ENCODE data around the gene CFAP58. TPM values are rescaled to one million over a fixed set of nuclear protein-coding genes. Genes with fewer than 3 reads are reported as not detected.
A peak's percentile ranks its signal among the peaks of the same experiment; 100 is the strongest.

CFAP58 gene
- total RNA-seq, 4 donors from 2014 or later, result 0.20 to 0.21 TPM; not detected in 2

DNA sequence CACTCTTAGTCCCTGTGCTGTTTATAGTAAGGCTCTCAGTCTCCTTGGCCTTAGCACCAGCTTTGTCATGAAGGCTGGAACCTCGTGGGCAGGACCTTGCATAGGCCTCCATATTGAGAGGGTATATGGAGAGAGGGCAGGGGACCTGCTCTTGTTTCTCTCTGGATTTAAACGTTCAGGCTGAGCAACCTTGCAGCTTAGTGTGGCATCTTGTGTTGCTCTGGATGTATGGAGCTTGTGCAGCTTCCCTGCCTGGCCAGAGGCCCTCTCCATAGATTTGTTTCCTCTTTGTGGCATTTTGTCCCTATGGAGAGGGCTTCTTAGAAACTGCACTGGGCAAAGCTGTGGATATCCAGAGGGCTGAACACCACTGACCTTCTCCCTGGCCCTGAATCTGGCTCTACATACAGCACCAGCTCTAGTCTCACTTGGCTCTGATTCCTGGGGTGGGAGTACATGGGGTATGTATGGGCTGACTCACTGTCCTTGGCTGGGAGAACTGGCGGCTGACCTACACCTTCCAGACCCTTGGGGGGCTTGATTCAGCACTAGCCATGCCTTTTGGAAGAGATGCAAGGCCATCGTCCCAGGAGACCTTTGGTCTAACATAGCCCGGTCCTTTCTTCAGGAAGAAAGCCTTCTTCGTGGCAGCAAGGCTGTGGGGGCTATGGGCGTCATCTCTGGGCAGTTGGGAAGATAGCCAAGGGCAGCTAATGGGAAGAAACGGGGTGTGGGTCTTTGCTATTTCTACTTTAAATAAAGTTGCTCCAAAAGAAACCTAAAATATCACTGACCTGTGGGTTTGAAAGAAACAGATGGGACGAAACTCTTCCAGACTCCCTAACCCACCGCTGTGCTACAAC, 45.8 kb upstream of the CFAP58 start:
- Histone ChIP-seq H3K4me3 (no peak overlapping the region), H3K4me1 (peaks cover 0 to 74% (median 32%) of the 10 kb centered on the region in 4 donors), H3K27me3 (no peaks in the 10 kb centered on the region), H3K36me3 (peaks cover 0 to 17% (median 4%) of the 10 kb centered on the region in 3 donors), H3K27ac (peak overlapping the region in 2 of 4 donors; percentile 64 to 69), H3K9me3 (no peaks in the 10 kb centered on the region)
- WGBS, 2 donors, result 38 to 57% methylated on average over 10 of the region's 10 CpGs
- TF ChIP-seq EP300 (IDR thresholded peaks at IDR 0.05), result no peak
- TF ChIP-seq POLR2A (IDR thresholded peaks at IDR 0.05), result no peak
- TF ChIP-seq, protein P1, sequence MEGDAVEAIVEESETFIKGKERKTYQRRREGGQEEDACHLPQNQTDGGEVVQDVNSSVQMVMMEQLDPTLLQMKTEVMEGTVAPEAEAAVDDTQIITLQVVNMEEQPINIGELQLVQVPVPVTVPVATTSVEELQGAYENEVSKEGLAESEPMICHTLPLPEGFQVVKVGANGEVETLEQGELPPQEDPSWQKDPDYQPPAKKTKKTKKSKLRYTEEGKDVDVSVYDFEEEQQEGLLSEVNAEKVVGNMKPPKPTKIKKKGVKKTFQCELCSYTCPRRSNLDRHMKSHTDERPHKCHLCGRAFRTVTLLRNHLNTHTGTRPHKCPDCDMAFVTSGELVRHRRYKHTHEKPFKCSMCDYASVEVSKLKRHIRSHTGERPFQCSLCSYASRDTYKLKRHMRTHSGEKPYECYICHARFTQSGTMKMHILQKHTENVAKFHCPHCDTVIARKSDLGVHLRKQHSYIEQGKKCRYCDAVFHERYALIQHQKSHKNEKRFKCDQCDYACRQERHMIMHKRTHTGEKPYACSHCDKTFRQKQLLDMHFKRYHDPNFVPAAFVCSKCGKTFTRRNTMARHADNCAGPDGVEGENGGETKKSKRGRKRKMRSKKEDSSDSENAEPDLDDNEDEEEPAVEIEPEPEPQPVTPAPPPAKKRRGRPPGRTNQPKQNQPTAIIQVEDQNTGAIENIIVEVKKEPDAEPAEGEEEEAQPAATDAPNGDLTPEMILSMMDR (IDR thresholded peaks at IDR 0.05), result no peak
- no peak for DNase-seq (ENCODE audit: low spot score in 2 of 2)

DNA sequence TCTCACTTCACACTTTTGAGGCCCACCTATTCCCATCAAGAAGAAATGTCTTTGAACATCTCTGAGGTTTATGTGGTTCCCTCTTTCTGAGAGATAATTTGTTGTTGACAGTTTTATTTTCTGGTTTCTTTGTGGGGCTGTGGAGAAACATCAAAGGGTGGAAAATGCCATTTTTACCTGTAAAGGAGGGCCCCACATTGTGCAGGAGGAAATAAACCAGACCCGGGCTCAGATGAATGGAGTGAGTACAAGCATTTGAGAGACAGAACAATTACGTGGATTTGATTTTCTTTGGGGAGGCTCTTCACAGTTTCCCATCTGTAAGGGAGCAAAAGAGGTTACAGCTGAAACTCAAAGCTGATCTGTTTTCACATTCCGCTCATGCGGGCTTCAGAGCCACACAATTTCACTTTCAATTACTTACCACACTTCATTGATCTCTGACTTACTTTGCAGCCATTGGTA, 45.2 kb upstream of the CFAP58 start:
- H3K4me1 ChIP-seq, result peaks cover 0 to 79% (median 32%) of the 10 kb centered on the region in 4 donors
- H3K27ac ChIP-seq, result peak overlapping the region in 2 of 4 donors; percentile 64 to 69

GRCh38 chr10:104309980-104310978, 43.4 kb upstream of the CFAP58 start:
- TF ChIP-seq POLR2A (IDR thresholded peaks at IDR 0.05) (no peak), EP300 (IDR thresholded peaks at IDR 0.05) (peak in 1 of 2 donors; percentile 74)
- Histone ChIP-seq H3K4me3 (no peak overlapping the region), H3K9me3 (no peaks in the 10 kb centered on the region), H3K36me3 (peaks cover 0 to 42% (median 26%) of the 10 kb centered on the region in 3 donors), H3K27ac (peak overlapping the region; percentile 8 to 82 (median 43)), H3K27me3 (no peaks in the 10 kb centered on the region), H3K4me1 (peaks cover 0 to 70% (median 28%) of the 10 kb centered on the region in 4 donors)
- 56 to 64% methylated on average over 14 to 15 of the region's 15 CpGs for WGBS, 2 donors
- peak; percentile 69 to 73 for DNase-seq (ENCODE audit: low spot score in 2 of 2)

More for the DNA sequence above, 45.2 kb upstream of the CFAP58 start:
- Histone ChIP-seq H3K4me3 (no peak overlapping the region), H3K36me3 (peaks cover 0 to 24% (median 10%) of the 10 kb centered on the region in 3 donors), H3K9me3 (no peaks in the 10 kb centered on the region), H3K27me3 (no peaks in the 10 kb centered on the region)
- DNase-seq (ENCODE audit: low spot score in 2 of 2), result peak in 1 of 2 donors; percentile 3
- no peak for TF ChIP-seq EP300 (IDR thresholded peaks at IDR 0.05)
- TF ChIP-seq, protein P1 (IDR thresholded peaks at IDR 0.05), result no peak
- no peak for TF ChIP-seq POLR2A (IDR thresholded peaks at IDR 0.05)
- 53 to 55% methylated on average over 4 of the region's 4 CpGs for WGBS, 2 donors

DNA sequence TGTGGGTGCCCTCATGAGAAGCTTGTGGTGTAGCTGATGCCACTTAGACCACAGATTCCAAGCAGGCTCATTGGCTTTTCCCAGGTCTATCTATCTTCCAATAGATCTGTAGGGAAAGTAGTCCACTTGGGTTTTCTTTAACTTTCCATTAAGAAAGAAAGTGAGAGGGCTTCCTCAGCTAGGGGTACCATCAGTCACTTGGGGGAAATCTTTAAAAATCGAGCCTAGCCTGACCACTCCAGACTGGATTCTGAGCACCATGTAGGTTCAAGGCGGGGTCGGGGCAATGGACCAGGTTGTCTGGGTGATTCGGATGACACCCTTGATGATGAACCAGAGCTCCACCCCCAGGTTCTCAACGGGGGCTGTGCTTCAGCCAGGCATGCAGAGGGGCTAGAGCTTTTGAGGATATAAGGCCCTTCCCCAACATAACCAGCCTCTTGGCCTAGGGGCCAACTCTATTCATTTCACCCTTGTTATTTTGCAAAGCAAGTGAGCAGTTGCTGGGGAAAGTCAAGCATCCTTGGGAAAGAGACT, 42.4 kb upstream of the CFAP58 start:
- WGBS, 2 donors, result 81 to 90% methylated on average over 5 of the region's 5 CpGs
- H3K27ac ChIP-seq, result peak overlapping the region in 3 of 4 donors; percentile 21 to 82 (median 65)
- DNase-seq (ENCODE audit: low spot score in 2 of 2), result peak in 1 of 2 donors; percentile 6
- peaks cover 0 to 50% (median 33%) of the 10 kb centered on the region in 3 donors for H3K36me3 ChIP-seq
- TF ChIP-seq POLR2A (IDR thresholded peaks at IDR 0.05), result no peak
- TF ChIP-seq, protein P1 (IDR thresholded peaks at IDR 0.05), result no peak
- TF ChIP-seq EP300 (IDR thresholded peaks at IDR 0.05), result no peak
- H3K4me3 ChIP-seq, result no peak overlapping the region
- H3K9me3 ChIP-seq, result no peaks in the 10 kb centered on the region
- H3K4me1 ChIP-seq, result peaks cover 0 to 62% (median 26%) of the 10 kb centered on the region in 4 donors
- H3K27me3 ChIP-seq, result no peaks in the 10 kb centered on the region
